ENCODE measurements around the gene BTBD16. TPM values are rescaled to one million over a fixed set of nuclear protein-coding genes. Genes with fewer than 3 reads are reported as not detected.

BTBD16 gene
- total and polyA plus RNA-seq, 9 donors = 0.27 to 0.50 (median 0.40) TPM; not detected in 6

GRCh38 chr10:122299423-122300075, 28.5 kb downstream of the BTBD16 start:
- H3K27me3 ChIP-seq (ENCODE audit: control insufficient read depth, insufficient read depth, low read length) = no peaks in the 10 kb centered on the region
- no peak overlapping the region for H3K4me3 ChIP-seq (ENCODE audit: low read length)
- H3K36me3 ChIP-seq (ENCODE audit: control insufficient read depth, insufficient read depth, low read length) = no peaks in the 10 kb centered on the region
- no peaks in the 10 kb centered on the region for H3K9me3 ChIP-seq (replicated peaks; ENCODE audit: control insufficient read depth, low read depth, low read length)
- WGBS (ENCODE audit: insufficient coverage) = 94% methylated on average over 12 of the region's 14 CpGs
- no peak for DNase-seq
- H3K4me1 ChIP-seq (ENCODE audit: control insufficient read depth, insufficient read depth, low read length) = peaks cover 5% of the 10 kb centered on the region
- no peak overlapping the region for H3K27ac ChIP-seq (ENCODE audit: low read length)

- H3K36me3 ChIP-seq (ENCODE audit: control insufficient read depth, insufficient read depth, low read length) = no peaks in the 10 kb centered on the region
- H3K4me3 ChIP-seq (ENCODE audit: low read length) = no peak overlapping the region
- H3K27ac ChIP-seq (ENCODE audit: low read length) = no peak overlapping the region
- H3K4me1 ChIP-seq (ENCODE audit: control insufficient read depth, insufficient read depth, low read length) = peaks cover 3% of the 10 kb centered on the region
- WGBS (ENCODE audit: insufficient coverage) = 70% methylated on average over 5 of the region's 12 CpGs
- H3K27me3 ChIP-seq (ENCODE audit: control insufficient read depth, insufficient read depth, low read length) = no peaks in the 10 kb centered on the region
- peaks cover 3% of the 10 kb centered on the region for H3K9me3 ChIP-seq (replicated peaks; ENCODE audit: control insufficient read depth, low read depth, low read length)
- DNase-seq = no peak
Observed at GRCh38 chr10:122301055-122301810, 30.1 kb downstream of the BTBD16 start.

DNA sequence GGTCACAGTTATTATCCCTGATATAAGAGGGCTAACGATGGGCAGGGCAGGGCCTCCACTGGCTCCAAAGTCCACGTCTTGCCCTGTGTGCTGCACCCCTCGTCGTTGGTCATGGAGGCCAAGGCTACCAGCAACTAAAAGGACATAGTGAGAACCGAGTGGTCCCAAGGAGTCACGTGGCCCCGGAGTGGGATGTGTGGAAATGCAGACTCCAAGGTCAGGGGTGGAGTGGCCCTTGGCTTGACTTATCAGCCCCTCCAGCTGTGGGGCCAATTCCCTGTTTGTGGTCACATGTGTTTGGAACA, 30.7 kb downstream of the BTBD16 start:
- peaks cover 3% of the 10 kb centered on the region for H3K9me3 ChIP-seq (replicated peaks; ENCODE audit: control insufficient read depth, low read depth, low read length)
- WGBS (ENCODE audit: insufficient coverage) = 85% methylated on average over 5 of the region's 7 CpGs

GRCh38 chr10:122302315-122302714, 31.2 kb downstream of the BTBD16 start:
- H3K27ac ChIP-seq (ENCODE audit: low read length) = no peak overlapping the region
- WGBS (ENCODE audit: insufficient coverage) = 84% methylated on average over 4 of the region's 4 CpGs

More for the DNA sequence above, 30.7 kb downstream of the BTBD16 start:
- peaks cover 3% of the 10 kb centered on the region for H3K4me1 ChIP-seq (ENCODE audit: control insufficient read depth, insufficient read depth, low read length)
- no peak overlapping the region for H3K4me3 ChIP-seq (ENCODE audit: low read length)
- H3K27me3 ChIP-seq (ENCODE audit: control insufficient read depth, insufficient read depth, low read length) = no peaks in the 10 kb centered on the region
- no peak for DNase-seq
- no peak overlapping the region for H3K27ac ChIP-seq (ENCODE audit: low read length)
- H3K36me3 ChIP-seq (ENCODE audit: control insufficient read depth, insufficient read depth, low read length) = no peaks in the 10 kb centered on the region

GRCh38 chr10:122303271-122304053, 32.4 kb downstream of the BTBD16 start:
- Histone ChIP-seq H3K9me3 (replicated peaks; ENCODE audit: control insufficient read depth, low read depth, low read length) (peaks cover 3% of the 10 kb centered on the region), H3K4me1 (ENCODE audit: control insufficient read depth, insufficient read depth, low read length) (peaks cover 13% of the 10 kb centered on the region), H3K4me3 (ENCODE audit: low read length) (no peak overlapping the region), H3K36me3 (ENCODE audit: control insufficient read depth, insufficient read depth, low read length) (no peaks in the 10 kb centered on the region), H3K27ac (ENCODE audit: low read length) (no peak overlapping the region), H3K27me3 (ENCODE audit: control insufficient read depth, insufficient read depth, low read length) (no peaks in the 10 kb centered on the region)
- no peak for DNase-seq
- 100% methylated on average over 1 of the region's 9 CpGs for WGBS (ENCODE audit: insufficient coverage)

More at GRCh38 chr10:122302315-122302714, 31.2 kb downstream of the BTBD16 start:
- no peak overlapping the region for H3K4me3 ChIP-seq (ENCODE audit: low read length)
- DNase-seq = no peak
- peaks cover 4% of the 10 kb centered on the region for H3K4me1 ChIP-seq (ENCODE audit: control insufficient read depth, insufficient read depth, low read length)
- no peaks in the 10 kb centered on the region for H3K36me3 ChIP-seq (ENCODE audit: control insufficient read depth, insufficient read depth, low read length)
- no peaks in the 10 kb centered on the region for H3K27me3 ChIP-seq (ENCODE audit: control insufficient read depth, insufficient read depth, low read length)
- H3K9me3 ChIP-seq (replicated peaks; ENCODE audit: control insufficient read depth, low read depth, low read length) = peaks cover 3% of the 10 kb centered on the region

- Histone ChIP-seq H3K27ac (ENCODE audit: low read length) (no peak overlapping the region), H3K9me3 (replicated peaks; ENCODE audit: control insufficient read depth, low read depth, low read length) (peaks cover 3% of the 10 kb centered on the region), H3K36me3 (ENCODE audit: control insufficient read depth, insufficient read depth, low read length) (no peaks in the 10 kb centered on the region), H3K27me3 (ENCODE audit: control insufficient read depth, insufficient read depth, low read length) (no peaks in the 10 kb centered on the region), H3K4me1 (ENCODE audit: control insufficient read depth, insufficient read depth, low read length) (peaks cover 16% of the 10 kb centered on the region), H3K4me3 (ENCODE audit: low read length) (no peak overlapping the region)
- WGBS (ENCODE audit: insufficient coverage) = 89% methylated on average over 3 of the region's 7 CpGs
- no peak for DNase-seq
Observed at GRCh38 chr10:122304054-122304579, 33.0 kb downstream of the BTBD16 start.

DNA sequence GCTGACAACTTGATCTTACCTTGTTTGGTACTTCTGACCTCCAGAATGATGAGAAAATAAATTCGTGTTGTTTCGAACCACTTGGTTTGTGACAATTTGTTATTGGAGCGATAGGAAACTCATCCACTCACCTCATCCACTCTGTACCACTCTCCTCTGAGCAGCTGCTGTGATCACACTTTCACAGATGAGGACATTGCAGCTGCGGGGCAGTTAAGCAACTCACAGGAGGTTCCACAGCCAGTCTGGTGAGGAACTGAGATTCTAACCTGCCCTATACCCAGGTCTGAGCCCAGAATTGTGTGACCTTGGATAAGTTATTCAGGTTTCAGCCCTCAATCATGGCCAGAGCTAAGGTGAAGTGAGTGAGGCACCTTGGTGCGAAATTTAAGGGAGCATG, 35.2 kb downstream of the BTBD16 start:
- Histone ChIP-seq H3K36me3 (ENCODE audit: control insufficient read depth, insufficient read depth, low read length) (no peaks in the 10 kb centered on the region), H3K27me3 (ENCODE audit: control insufficient read depth, insufficient read depth, low read length) (peaks cover 2% of the 10 kb centered on the region), H3K9me3 (replicated peaks; ENCODE audit: control insufficient read depth, low read depth, low read length) (peaks cover 3% of the 10 kb centered on the region), H3K4me3 (ENCODE audit: low read length) (no peak overlapping the region), H3K27ac (ENCODE audit: low read length) (no peak overlapping the region), H3K4me1 (ENCODE audit: control insufficient read depth, insufficient read depth, low read length) (peaks cover 18% of the 10 kb centered on the region)
- DNase-seq = no peak
- WGBS (ENCODE audit: insufficient coverage) = 71% methylated on average over 1 of the region's 5 CpGs

- peak overlapping the region; percentile 92 for H3K27ac ChIP-seq (ENCODE audit: low read length)
- peaks cover 3% of the 10 kb centered on the region for H3K9me3 ChIP-seq (replicated peaks; ENCODE audit: control insufficient read depth, low read depth, low read length)
- no peaks in the 10 kb centered on the region for H3K36me3 ChIP-seq (ENCODE audit: control insufficient read depth, insufficient read depth, low read length)
- peaks cover 18% of the 10 kb centered on the region for H3K4me1 ChIP-seq (ENCODE audit: control insufficient read depth, insufficient read depth, low read length)
- 100% methylated on average over 1 of the region's 3 CpGs for WGBS (ENCODE audit: insufficient coverage)
- no peak overlapping the region for H3K4me3 ChIP-seq (ENCODE audit: low read length)
- no peak for DNase-seq
- H3K27me3 ChIP-seq (ENCODE audit: control insufficient read depth, insufficient read depth, low read length) = peaks cover 2% of the 10 kb centered on the region
Observed at GRCh38 chr10:122306744-122307143, 35.6 kb downstream of the BTBD16 start.

DNA sequence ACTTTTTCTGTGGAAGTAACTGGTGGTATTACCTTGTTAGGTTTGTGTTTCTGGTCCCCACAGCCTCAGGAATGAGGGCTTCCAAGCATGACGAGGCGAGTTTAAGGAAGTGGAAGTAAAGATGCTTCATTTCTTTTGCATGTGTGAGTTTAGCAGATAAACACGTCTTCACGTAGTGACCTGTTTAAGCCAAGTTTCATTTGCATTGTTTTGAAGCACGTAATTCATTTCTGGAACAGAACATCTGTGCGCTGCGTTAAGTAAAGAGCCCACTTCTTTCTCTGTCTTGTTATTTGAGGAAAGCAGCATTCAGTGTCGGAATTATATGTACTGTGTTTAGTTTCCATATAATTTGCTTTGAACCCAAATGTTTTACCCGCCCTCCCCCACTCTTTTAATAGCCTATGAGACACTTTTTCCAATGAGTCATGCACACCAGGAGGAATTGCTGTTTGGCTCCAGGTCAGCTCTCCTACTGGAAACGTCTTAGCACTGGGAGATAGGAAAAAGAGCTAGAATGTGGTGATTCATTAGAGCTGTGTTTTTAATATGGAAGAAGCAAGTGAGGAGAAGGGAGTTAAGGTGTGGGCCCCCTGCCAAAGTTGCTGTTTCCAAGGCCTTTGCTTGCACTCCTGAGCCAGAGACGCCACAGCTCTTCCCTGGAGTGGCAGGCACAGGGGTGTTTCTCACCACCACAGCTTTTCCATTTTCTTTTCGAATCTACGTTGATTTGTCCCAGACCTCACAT, 36.7 kb downstream of the BTBD16 start:
- Histone ChIP-seq H3K27ac (ENCODE audit: low read length) (peak overlapping the region; percentile 92), H3K4me1 (ENCODE audit: control insufficient read depth, insufficient read depth, low read length) (peaks cover 18% of the 10 kb centered on the region), H3K36me3 (ENCODE audit: control insufficient read depth, insufficient read depth, low read length) (no peaks in the 10 kb centered on the region), H3K4me3 (ENCODE audit: low read length) (no peak overlapping the region), H3K27me3 (ENCODE audit: control insufficient read depth, insufficient read depth, low read length) (peaks cover 2% of the 10 kb centered on the region), H3K9me3 (replicated peaks; ENCODE audit: control insufficient read depth, low read depth, low read length) (peaks cover 3% of the 10 kb centered on the region)
- WGBS (ENCODE audit: insufficient coverage) = 19% methylated on average over 6 of the region's 13 CpGs
- DNase-seq = peak; percentile 97
